Measurements from ENCODE around the gene ALG14. TPM values are rescaled to one million over a fixed set of nuclear protein-coding genes. Genes with fewer than 3 reads are reported as not detected.

ALG14 gene
- total and polyA plus RNA-seq, 2 donors (not counting 1 experiment from before 2014, with no cell fraction given): 0.92 to 2.6 TPM

DNA sequence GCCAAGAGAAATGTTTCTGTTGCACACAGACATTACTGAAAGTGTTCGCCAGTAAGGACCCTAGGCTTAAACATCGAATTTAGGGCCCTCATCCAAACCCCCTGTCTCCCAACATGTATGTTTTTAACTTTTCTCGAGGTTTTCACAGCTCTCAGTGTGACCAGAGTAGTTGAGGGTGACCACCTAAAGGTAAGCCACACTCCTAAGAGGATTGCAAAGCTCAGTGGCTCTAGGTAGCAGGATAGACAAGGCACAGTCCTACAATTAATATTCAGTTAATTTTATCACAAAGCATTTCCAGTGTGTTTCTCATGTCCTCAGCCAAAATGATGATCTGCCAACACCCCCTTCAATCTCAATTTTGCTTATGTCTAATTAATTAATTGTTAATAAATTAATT lies 695 bp upstream of the ALG14 start:
- no peak for TF ChIP-seq EZH2 (IDR thresholded peaks at IDR 0.05; ENCODE audit: borderline replicate concordance, insufficient read depth, low read depth, low read length, poor library complexity, severe bottlenecking)
- TF ChIP-seq, protein P1, sequence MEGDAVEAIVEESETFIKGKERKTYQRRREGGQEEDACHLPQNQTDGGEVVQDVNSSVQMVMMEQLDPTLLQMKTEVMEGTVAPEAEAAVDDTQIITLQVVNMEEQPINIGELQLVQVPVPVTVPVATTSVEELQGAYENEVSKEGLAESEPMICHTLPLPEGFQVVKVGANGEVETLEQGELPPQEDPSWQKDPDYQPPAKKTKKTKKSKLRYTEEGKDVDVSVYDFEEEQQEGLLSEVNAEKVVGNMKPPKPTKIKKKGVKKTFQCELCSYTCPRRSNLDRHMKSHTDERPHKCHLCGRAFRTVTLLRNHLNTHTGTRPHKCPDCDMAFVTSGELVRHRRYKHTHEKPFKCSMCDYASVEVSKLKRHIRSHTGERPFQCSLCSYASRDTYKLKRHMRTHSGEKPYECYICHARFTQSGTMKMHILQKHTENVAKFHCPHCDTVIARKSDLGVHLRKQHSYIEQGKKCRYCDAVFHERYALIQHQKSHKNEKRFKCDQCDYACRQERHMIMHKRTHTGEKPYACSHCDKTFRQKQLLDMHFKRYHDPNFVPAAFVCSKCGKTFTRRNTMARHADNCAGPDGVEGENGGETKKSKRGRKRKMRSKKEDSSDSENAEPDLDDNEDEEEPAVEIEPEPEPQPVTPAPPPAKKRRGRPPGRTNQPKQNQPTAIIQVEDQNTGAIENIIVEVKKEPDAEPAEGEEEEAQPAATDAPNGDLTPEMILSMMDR (IDR thresholded peaks at IDR 0.05): no peak
- peak overlapping the region; percentile 70 for H3K9ac ChIP-seq (ENCODE audit: low read length)
- CTCF ChIA-PET: interaction anchor here (1.0 to 3.0 kb wide), 8 partner anchors 11 to 557 kb away, joined by 3 to 36 read pairs (median 10); partner anchors contain the start of genes RWDD3 and TLCD4

DNA sequence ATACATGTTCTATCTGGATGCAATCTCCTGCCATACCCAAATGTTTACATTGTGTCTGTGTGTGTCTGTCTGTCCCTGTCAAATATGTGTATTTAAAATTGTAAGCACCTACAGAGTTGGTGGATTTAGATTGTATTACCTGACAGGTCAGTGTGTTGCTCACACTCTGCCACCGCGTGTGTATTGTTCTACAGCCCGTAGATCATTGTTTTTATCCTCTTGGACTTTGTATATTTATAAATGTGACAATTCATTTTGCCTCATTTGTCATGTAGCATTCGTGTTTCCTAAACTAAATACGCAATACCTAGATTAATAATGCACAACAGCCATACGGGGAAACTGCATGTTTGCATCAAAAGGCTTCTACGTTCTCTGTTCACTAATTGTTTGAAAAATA lies 634 bp downstream of the ALG14 start:
- Mint-ChIP-seq H3K4me3 (peak overlapping the region; percentile 98), H3K9me3 (ENCODE audit: insufficient read depth) (no peaks in the 10 kb centered on the region), H3K4me1 (peaks cover 20% of the 10 kb centered on the region), H3K27me3 (no peaks in the 10 kb centered on the region), H3K27ac (peak overlapping the region; percentile 99)
- Histone ChIP-seq H3K9me3 (ENCODE audit: control extremely low read depth in 1 of 3, control insufficient read depth in 2 of 3, insufficient read depth in 1 of 3, low read length in 2 of 3) (no peaks in the 10 kb centered on the region), H3K4me1 (ENCODE audit: control insufficient read depth in 2 of 2, insufficient read depth in 2 of 2, low read length in 2 of 2) (peaks cover 11 to 14% of the 10 kb centered on the region in 2 donors), H3K9ac (ENCODE audit: low read length) (peak overlapping the region; percentile 70), H3K4me3 (ENCODE audit: control extremely low read depth in 1 of 5, extremely low read depth in 1 of 5, insufficient read depth in 1 of 5, low read depth in 2 of 5, low read length in 4 of 5) (peak overlapping the region; percentile 78 to 92 (median 86)), H3K27me3 (replicated peaks in 1 of 4; ENCODE audit: control extremely low read depth in 1 of 4, control insufficient read depth in 3 of 4, insufficient read depth in 4 of 4, low read length in 3 of 4) (no peaks in the 10 kb centered on the region), H3K36me3 (replicated peaks in 1 of 2; ENCODE audit: control extremely low read depth in 1 of 2, control insufficient read depth in 1 of 2, extremely low read depth in 1 of 2, insufficient read depth in 2 of 2, low read length in 1 of 2) (no peaks in the 10 kb centered on the region), H3K27ac (ENCODE audit: low read length in 2 of 2) (peak overlapping the region; percentile 66 to 70), H2AFZ (ENCODE audit: insufficient read depth, low read depth, low read length, poor library complexity, severe bottlenecking) (peak overlapping the region; percentile 86), H3K79me2 (ENCODE audit: control insufficient read depth, insufficient read depth, low read length) (peaks cover 4% of the 10 kb centered on the region), H4K20me1 (ENCODE audit: control insufficient read depth, insufficient read depth, low read length, poor library complexity, severe bottlenecking) (no peaks in the 10 kb centered on the region), H3K4me2 (replicated peaks; ENCODE audit: low read depth, low read length, poor library complexity, severe bottlenecking) (peak overlapping the region; percentile 72)
- WGBS (ENCODE audit: insufficient coverage): no CpG with 5 or more reads among the region's 7 CpGs
- intact Hi-C loops (cut with micrococcal nuclease): loop anchor here (1.0 to 5.0 kb wide), 8 partner anchors 29 to 1890 kb away; partner anchors contain the start of genes ABCD3, CCDC18, CNN3 and PTBP2
- ATAC-seq (ENCODE audit: low read depth) (no peak), DNase-seq (no peak)
- ChIA-PET POLR2A (no interaction called here), CTCF (interaction anchor here (1.3 to 3.0 kb wide), 5 partner anchors 12 to 217 kb away, joined by 6 to 33 read pairs (median 13); partner anchors contain the start of gene RWDD3)
- no peak for TF ChIP-seq EZH2 (IDR thresholded peaks at IDR 0.05; ENCODE audit: borderline replicate concordance, insufficient read depth, low read depth, low read length, poor library complexity, severe bottlenecking)
- TF ChIP-seq, protein P1 (IDR thresholded peaks at IDR 0.05): no peak

More for the DNA sequence above, 695 bp upstream of the ALG14 start:
- no peak for DNase-seq
- peaks cover 4% of the 10 kb centered on the region for H3K79me2 ChIP-seq (ENCODE audit: control insufficient read depth, insufficient read depth, low read length)
- Mint-ChIP-seq H3K27ac (peak overlapping the region; percentile 99), H3K27me3 (no peaks in the 10 kb centered on the region), H3K4me3 (peak overlapping the region; percentile 98), H3K4me1 (peaks cover 20% of the 10 kb centered on the region), H3K9me3 (ENCODE audit: insufficient read depth) (no peaks in the 10 kb centered on the region)
- H3K4me1 ChIP-seq (ENCODE audit: control insufficient read depth in 2 of 2, insufficient read depth in 2 of 2, low read length in 2 of 2): peaks cover 11 to 14% of the 10 kb centered on the region in 2 donors
- POLR2A ChIA-PET: interaction anchor here (0.9 to 1.0 kb wide), 2 partner anchors 11 to 160 kb away, joined by 5 to 8 read pairs; partner anchors contain the start of gene RWDD3
- peak overlapping the region; percentile 72 for H3K4me2 ChIP-seq (replicated peaks; ENCODE audit: low read depth, low read length, poor library complexity, severe bottlenecking)
- H3K36me3 ChIP-seq (replicated peaks in 1 of 2; ENCODE audit: control extremely low read depth in 1 of 2, control insufficient read depth in 1 of 2, extremely low read depth in 1 of 2, insufficient read depth in 2 of 2, low read length in 1 of 2): no peaks in the 10 kb centered on the region
- H4K20me1 ChIP-seq (ENCODE audit: control insufficient read depth, insufficient read depth, low read length, poor library complexity, severe bottlenecking): no peaks in the 10 kb centered on the region
- peak overlapping the region; percentile 78 to 92 (median 86) for H3K4me3 ChIP-seq (ENCODE audit: control extremely low read depth in 1 of 5, extremely low read depth in 1 of 5, insufficient read depth in 1 of 5, low read depth in 2 of 5, low read length in 4 of 5)
- H3K27ac ChIP-seq (ENCODE audit: low read length in 2 of 2): peak overlapping the region; percentile 66 to 70
- H3K27me3 ChIP-seq (replicated peaks in 1 of 4; ENCODE audit: control extremely low read depth in 1 of 4, control insufficient read depth in 3 of 4, insufficient read depth in 4 of 4, low read length in 3 of 4): peaks cover 0 to 5% (median 2%) of the 10 kb centered on the region in 4 experiments
- peak overlapping the region; percentile 86 for H2AFZ ChIP-seq (ENCODE audit: insufficient read depth, low read depth, low read length, poor library complexity, severe bottlenecking)
- no peak for ATAC-seq (ENCODE audit: low read depth)
- no peaks in the 10 kb centered on the region for H3K9me3 ChIP-seq (ENCODE audit: control extremely low read depth in 1 of 3, control insufficient read depth in 2 of 3, insufficient read depth in 1 of 3, low read length in 2 of 3)
- intact Hi-C loops (cut with micrococcal nuclease): loop anchor here (2.0 to 5.0 kb wide), 4 partner anchors 31 to 1891 kb away; partner anchors contain the start of genes CCDC18, PTBP2, TLCD4 and TMED5
- 0% methylated on average over 2 of the region's 3 CpGs for WGBS (ENCODE audit: insufficient coverage)
